HFFc6 (cell line): ENCODE measurements around the gene PARP14. TPM values are rescaled to one million over a fixed set of nuclear protein-coding genes. Genes with fewer than 3 reads are reported as not detected.

Experiments used
- DNase-seq: peaks from one replicate; pipeline ENCODE4 v3.0.0-alpha.2; 2018
- H3K27ac Mint-ChIP-seq: 2 replicates; pipeline ENCODE4 v1.8.0; 2020; ENCODE audit warnings: mild to moderate bottlenecking, mixed read lengths
- H3K27me3 Mint-ChIP-seq: 2 replicates; pipeline ENCODE4 v1.8.0; 2021; ENCODE audit warnings: mild to moderate bottlenecking, moderate library complexity, mixed read lengths; ENCODE audit not compliant: insufficient read depth
- H3K36me3 Mint-ChIP-seq: 2 replicates; pipeline ENCODE4 v1.8.0; 2021; ENCODE audit warnings: low read depth, mixed read lengths
- H3K4me1 Mint-ChIP-seq: 2 replicates; pipeline ENCODE4 v1.8.0; 2020; ENCODE audit warnings: low read depth, mixed read lengths
- H3K4me3 Mint-ChIP-seq: 2 replicates; pipeline ENCODE4 v1.8.0; 2020; ENCODE audit warnings: mild to moderate bottlenecking, moderate library complexity, mixed read lengths
- H3K9me3 Mint-ChIP-seq: 2 replicates; pipeline ENCODE4 v1.8.0; 2020; ENCODE audit warnings: mild to moderate bottlenecking, mixed read lengths
- CTCF ChIP-seq: fragments of 200-600 bp; sonication (generic); IDR thresholded peaks from 2 replicates; pipeline ENCODE4 v1.5.0; 2021; ENCODE audit warnings: antibody characterized with exemption, mild to moderate bottlenecking
- total RNA-seq, 6 experiments: library from RNA; stranded (reverse); fragmentation: NEBNext Ultra II Directional; extraction: Animal tissue kit (Norgen Biotek cat#: 25700); gene quantifications; 2 replicates in 1 of 6; 3 replicates in 5 of 6; pipeline ENCODE4 v1.2.3, GENCODE V29; 2021

Gene PARP14
- total RNA-seq, 6 experiments from 2014 or later, result 5.3 to 16.1 (median 12.8) TPM

- peaks cover 4% of the 10 kb centered on the region; the same call in 1 of the 2 replicates for H3K36me3 Mint-ChIP-seq
- peak; percentile 39 for DNase-seq
- H3K9me3 Mint-ChIP-seq, result no peaks in the 10 kb centered on the region
- H3K4me1 Mint-ChIP-seq, result peaks cover 7% of the 10 kb centered on the region
- peak; percentile 87 for TF ChIP-seq CTCF
- H3K27me3 Mint-ChIP-seq, result no peaks in the 10 kb centered on the region
- H3K27ac Mint-ChIP-seq, result no peak overlapping the region
- no peak overlapping the region for H3K4me3 Mint-ChIP-seq
Measured at GRCh38 chr3:122754929-122755328, 74.3 kb downstream of the PARP14 start.

GRCh38 chr3:122755491-122755890 lies 74.9 kb downstream of the PARP14 start:
- no peak for DNase-seq

GRCh38 chr3:122758877-122759560 lies 78.4 kb downstream of the PARP14 start:
- peak overlapping the region; percentile 20; the same call in 1 of the 2 replicates for H3K27ac Mint-ChIP-seq
- H3K4me3 Mint-ChIP-seq, result peak overlapping the region; percentile 15; the same call in 1 of the 2 replicates
- H3K4me1 Mint-ChIP-seq, result peaks cover 16% of the 10 kb centered on the region
- no peaks in the 10 kb centered on the region for H3K27me3 Mint-ChIP-seq
- DNase-seq, result no peak
- TF ChIP-seq CTCF, result no peak
- H3K9me3 Mint-ChIP-seq, result no peaks in the 10 kb centered on the region
- H3K36me3 Mint-ChIP-seq, result peaks cover 4% of the 10 kb centered on the region; the same call in 1 of the 2 replicates

More at GRCh38 chr3:122755491-122755890, 74.9 kb downstream of the PARP14 start:
- no peak overlapping the region for H3K27ac Mint-ChIP-seq
- H3K27me3 Mint-ChIP-seq, result no peaks in the 10 kb centered on the region
- H3K4me3 Mint-ChIP-seq, result no peak overlapping the region
- TF ChIP-seq CTCF, result no peak
- peaks cover 4% of the 10 kb centered on the region; the same call in 1 of the 2 replicates for H3K36me3 Mint-ChIP-seq
- no peaks in the 10 kb centered on the region for H3K9me3 Mint-ChIP-seq
- H3K4me1 Mint-ChIP-seq, result peaks cover 11% of the 10 kb centered on the region

GRCh38 chr3:122760453-122761271 lies 80.0 kb downstream of the PARP14 start:
- no peak for DNase-seq
- no peak for TF ChIP-seq CTCF
- Mint-ChIP-seq H3K4me3 (no peak overlapping the region), H3K36me3 (no peaks in the 10 kb centered on the region), H3K27ac (no peak overlapping the region), H3K9me3 (no peaks in the 10 kb centered on the region), H3K4me1 (peaks cover 16% of the 10 kb centered on the region), H3K27me3 (no peaks in the 10 kb centered on the region)

- H3K27me3 Mint-ChIP-seq, result no peaks in the 10 kb centered on the region
- no peak for TF ChIP-seq CTCF
- H3K27ac Mint-ChIP-seq, result no peak overlapping the region
- no peaks in the 10 kb centered on the region for H3K36me3 Mint-ChIP-seq
- no peaks in the 10 kb centered on the region for H3K9me3 Mint-ChIP-seq
- DNase-seq, result no peak
- no peaks in the 10 kb centered on the region for H3K4me1 Mint-ChIP-seq
- H3K4me3 Mint-ChIP-seq, result no peak overlapping the region
Measured at GRCh38 chr3:122766430-122766829, 85.8 kb downstream of the PARP14 start.
